ENCODE results near the gene TOX2. TPM values are rescaled to one million over a fixed set of nuclear protein-coding genes. Genes with fewer than 3 reads are reported as not detected.

TOX2 gene
- total and polyA plus RNA-seq, 2 of the 4 experiments (the other 2 are of a cell fraction), result 1.3 to 17.5 TPM

GRCh38 chr20:43900496-43900895, 14.2 kb upstream of the TOX2 start:
- H3K4ac ChIP-seq (ENCODE audit: low read depth, low read length), result no peak overlapping the region
- no peak overlapping the region for H3K4me3 ChIP-seq (ENCODE audit: insufficient read depth, low read depth, low read length)
- no peak overlapping the region for H4K91ac ChIP-seq (ENCODE audit: insufficient read depth, low read depth, low read length)
- H3K18ac ChIP-seq (ENCODE audit: low read depth, low read length), result no peak overlapping the region
- H4K20me1 ChIP-seq (ENCODE audit: insufficient read depth, low read length), result no peaks in the 10 kb centered on the region
- H3K9me3 ChIP-seq (ENCODE audit: control insufficient read depth, insufficient read depth, low read length), result peaks cover 5% of the 10 kb centered on the region
- H4K5ac ChIP-seq (ENCODE audit: low read depth, low read length), result no peak overlapping the region
- ChIA-PET POLR2A (ENCODE audit: unreplicated experiment) (interaction anchor here (0.7 kb wide), 1 partner anchor 624 kb away, joined by 6 read pairs; no protein-coding TSS in a partner anchor), CTCF (no interaction called here)
- ATAC-seq (ENCODE audit: low read depth) (no peak), DNase-seq (no peak)
- no peak overlapping the region for H2AK9ac ChIP-seq (replicated peaks; ENCODE audit: low read depth, low read length, poor library complexity)
- no peak overlapping the region for H3K4me2 ChIP-seq (ENCODE audit: low read depth, low read length)
- no peak overlapping the region for H4K8ac ChIP-seq (ENCODE audit: low read depth in 2 of 2, low read length in 2 of 2)
- no peak overlapping the region for H3K27ac ChIP-seq (ENCODE audit: insufficient read depth, low read length)
- in situ Hi-C loops (cut with MboI; ENCODE audit: low sequenced_read_pairs), result no loop called here
- H2BK15ac ChIP-seq (ENCODE audit: low read depth, low read length), result no peak overlapping the region
- no peak overlapping the region for H3K56ac ChIP-seq (ENCODE audit: extremely low read depth, insufficient read depth, low read length)
- H3K79me1 ChIP-seq (ENCODE audit: low read depth in 1 of 2, low read length in 2 of 2), result no peaks in the 10 kb centered on the region
- BruUV-seq (replicated peaks), result no TSS peak
- no peak overlapping the region for H3K14ac ChIP-seq (replicated peaks; ENCODE audit: low read depth, low read length)
- H2BK5ac ChIP-seq (ENCODE audit: low read depth, low read length, poor library complexity, severe bottlenecking), result no peak overlapping the region
- H3K9me1 ChIP-seq (ENCODE audit: insufficient read depth, low read length), result peaks cover 3% of the 10 kb centered on the region
- H2AFZ ChIP-seq (replicated peaks; ENCODE audit: low read length, poor library complexity), result no peak overlapping the region
- H3K4me1 ChIP-seq (ENCODE audit: control insufficient read depth, insufficient read depth, low read length), result no peaks in the 10 kb centered on the region
- TF ChIP-seq MAFK (IDR thresholded peaks at IDR 0.05; ENCODE audit: low read depth, low read length), result no peak
- TF ChIP-seq, protein P1, sequence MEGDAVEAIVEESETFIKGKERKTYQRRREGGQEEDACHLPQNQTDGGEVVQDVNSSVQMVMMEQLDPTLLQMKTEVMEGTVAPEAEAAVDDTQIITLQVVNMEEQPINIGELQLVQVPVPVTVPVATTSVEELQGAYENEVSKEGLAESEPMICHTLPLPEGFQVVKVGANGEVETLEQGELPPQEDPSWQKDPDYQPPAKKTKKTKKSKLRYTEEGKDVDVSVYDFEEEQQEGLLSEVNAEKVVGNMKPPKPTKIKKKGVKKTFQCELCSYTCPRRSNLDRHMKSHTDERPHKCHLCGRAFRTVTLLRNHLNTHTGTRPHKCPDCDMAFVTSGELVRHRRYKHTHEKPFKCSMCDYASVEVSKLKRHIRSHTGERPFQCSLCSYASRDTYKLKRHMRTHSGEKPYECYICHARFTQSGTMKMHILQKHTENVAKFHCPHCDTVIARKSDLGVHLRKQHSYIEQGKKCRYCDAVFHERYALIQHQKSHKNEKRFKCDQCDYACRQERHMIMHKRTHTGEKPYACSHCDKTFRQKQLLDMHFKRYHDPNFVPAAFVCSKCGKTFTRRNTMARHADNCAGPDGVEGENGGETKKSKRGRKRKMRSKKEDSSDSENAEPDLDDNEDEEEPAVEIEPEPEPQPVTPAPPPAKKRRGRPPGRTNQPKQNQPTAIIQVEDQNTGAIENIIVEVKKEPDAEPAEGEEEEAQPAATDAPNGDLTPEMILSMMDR (conservative IDR thresholded peaks at IDR 0.05; ENCODE audit: low read depth, low read length), result no peak
- H2BK120ac ChIP-seq (ENCODE audit: low read depth, low read length), result no peak overlapping the region
- dilution Hi-C loops (cut with HindIII; ENCODE audit: low sequenced_read_pairs, unreplicated experiment), result no loop called here
- H2AK5ac ChIP-seq (ENCODE audit: low read depth, low read length), result no peak overlapping the region
- H3K23ac ChIP-seq (ENCODE audit: low read depth, low read length), result no peak overlapping the region
- no CpG with 5 or more reads among the region's 4 CpGs for WGBS, 2 experiments (ENCODE audit: extremely low coverage in 2 of 2, insufficient read length in 1 of 2)
- no peaks in the 10 kb centered on the region for H3K36me3 ChIP-seq (ENCODE audit: control insufficient read depth, insufficient read depth, low read length)
- no peaks in the 10 kb centered on the region for H3K27me3 ChIP-seq (ENCODE audit: control insufficient read depth, insufficient read depth, low read length)
- no peak overlapping the region for H2BK20ac ChIP-seq (ENCODE audit: low read depth, low read length)
- intact Hi-C loops (cut with micrococcal nuclease), result no loop called here
- H3K9ac ChIP-seq (ENCODE audit: low read depth, low read length), result no peak overlapping the region

Measured in IMR-90 (cell line).